Inflammatory macrophage treated with lipopolysaccharide for 1 hour (primary cell): ENCODE data around the gene ZNF132.
"Not testable (repeated sequence)": the region's sequence is repeated elsewhere in the genome, so short reads cannot be mapped to it uniquely, and the experiment has no call there.

Source experiments
- DNase-seq, 2 donors: peaks; one replicate each; pipeline ENCODE4 v3.0.0-alpha.2; 2020 to 2022

Gene ZNF132

GRCh38 chr19:58439576-58440554 lies at the start of gene ZNF132:
Gene ZNF132 (minus strand): TSS chr19:58440153. CDS start chr19:58439821, 332 bp downstream.
- DNase-seq = peak; percentile 98 to 100

- not testable (repeated sequence) for DNase-seq
Observed at GRCh38 chr19:58484349-58484748, 44.4 kb upstream of the ZNF132 start.

- no peak for DNase-seq
Observed at GRCh38 chr19:58483776-58484175, 43.8 kb upstream of the ZNF132 start.

GRCh38 chr19:58482372-58482771 lies 42.4 kb upstream of the ZNF132 start:
- no peak for DNase-seq

GRCh38 chr19:58480831-58481230 lies 40.9 kb upstream of the ZNF132 start:
- DNase-seq = no peak

- DNase-seq = no peak
Observed at GRCh38 chr19:58480481-58480830, 40.5 kb upstream of the ZNF132 start.

GRCh38 chr19:58479736-58480480 lies 40.0 kb upstream of the ZNF132 start:
- DNase-seq = no peak

GRCh38 chr19:58479303-58479702 lies 39.4 kb upstream of the ZNF132 start:
- no peak for DNase-seq

- no peak for DNase-seq
Observed at GRCh38 chr19:58477871-58478270, 37.9 kb upstream of the ZNF132 start.

GRCh38 chr19:58477130-58477529 lies 37.2 kb upstream of the ZNF132 start:
- no peak for DNase-seq

GRCh38 chr19:58476498-58477015 lies 36.6 kb upstream of the ZNF132 start:
- DNase-seq = no peak

- DNase-seq = peak; percentile 91 to 95
Observed at GRCh38 chr19:58475714-58476497, 36.0 kb upstream of the ZNF132 start, which contains the start of gene ZNF446. Gene ZNF446 (plus strand): TSS chr19:58476352. CDS start chr19:58477219, 867 bp downstream.

- peak in 1 of 2 donors; percentile 5 for DNase-seq
Observed at GRCh38 chr19:58474997-58475713, 35.2 kb upstream of the ZNF132 start.

GRCh38 chr19:58474291-58474996 lies 34.5 kb upstream of the ZNF132 start:
- DNase-seq = no peak

GRCh38 chr19:58473775-58474174 lies 33.8 kb upstream of the ZNF132 start:
- DNase-seq = no peak

- no peak for DNase-seq
Observed at GRCh38 chr19:58471736-58472135, 31.8 kb upstream of the ZNF132 start.

- not testable (repeated sequence) for DNase-seq
Observed at GRCh38 chr19:58470837-58471543, 31.0 kb upstream of the ZNF132 start.

- DNase-seq = no peak
Observed at GRCh38 chr19:58469241-58470013, 29.5 kb upstream of the ZNF132 start.

GRCh38 chr19:58468216-58468839 lies 28.4 kb upstream of the ZNF132 start:
- no peak for DNase-seq
